ENCODE measurements around the gene XRRA1. TPM values are rescaled to one million over a fixed set of nuclear protein-coding genes. Genes with fewer than 3 reads are reported as not detected.
A peak's percentile ranks its signal among the peaks of the same experiment; 100 is the strongest.
"Not testable (repeated sequence)": the region's sequence is repeated elsewhere in the genome, so short reads cannot be mapped to it uniquely, and the experiment has no call there.

The XRRA1 gene
- 1 to 10 TPM; 6.5 to 8.6 (median 7.1) TPM for total RNA-seq

GRCh38 chr11:74948898-74949752 is at the start of gene XRRA1, which contains the start of gene SPCS2:
TSS of gene XRRA1 (minus strand) at chr11:74949091. CDS start at chr11:74940878, 8,213 bp downstream.
TSS of gene SPCS2 (plus strand) at chr11:74949266. CDS start at chr11:74949286, 20 bp downstream.
- Mint-ChIP-seq H3K4me1 (ENCODE audit: low read depth) (peaks cover 40% of the 10 kb centered on the region), H3K36me3 (ENCODE audit: insufficient read depth) (peaks cover 12% of the 10 kb centered on the region), H3K4me3 (peak within 1 kb of the TSS; percentile 94), H3K9me3 (no peaks in the 10 kb centered on the region), H3K27me3 (ENCODE audit: low read depth) (no peaks in the 10 kb centered on the region)
- ATAC-seq (peak; percentile 98 to 99), DNase-seq (peak; percentile 97)

GRCh38 chr11:74992852-74993251 is 44.0 kb upstream of the XRRA1 start:
- H3K9me3 Mint-ChIP-seq: no peaks in the 10 kb centered on the region
- no peak for ATAC-seq
- H3K27me3 Mint-ChIP-seq (ENCODE audit: low read depth): no peaks in the 10 kb centered on the region
- no peak overlapping the region for H3K4me3 Mint-ChIP-seq
- DNase-seq: no peak
- H3K4me1 Mint-ChIP-seq (ENCODE audit: low read depth): peaks cover 26% of the 10 kb centered on the region
- peaks cover 14% of the 10 kb centered on the region for H3K36me3 Mint-ChIP-seq (ENCODE audit: insufficient read depth)

GRCh38 chr11:74990941-74991340 is 42.0 kb upstream of the XRRA1 start:
- Mint-ChIP-seq H3K4me1 (ENCODE audit: low read depth) (peaks cover 26% of the 10 kb centered on the region), H3K9me3 (no peaks in the 10 kb centered on the region), H3K4me3 (peak overlapping the region; percentile 52), H3K36me3 (ENCODE audit: insufficient read depth) (peaks cover 12% of the 10 kb centered on the region), H3K27me3 (ENCODE audit: low read depth) (no peaks in the 10 kb centered on the region)
- DNase-seq (no peak), ATAC-seq (no peak)

GRCh38 chr11:74990150-74990549 is 41.3 kb upstream of the XRRA1 start:
- DNase-seq, H3K9me3 Mint-ChIP-seq, ATAC-seq: not testable (repeated sequence)

GRCh38 chr11:74989260-74989638 is 40.4 kb upstream of the XRRA1 start:
- peak overlapping the region; percentile 97 for H3K4me3 Mint-ChIP-seq
- H3K9me3 Mint-ChIP-seq: no peaks in the 10 kb centered on the region
- H3K27me3 Mint-ChIP-seq (ENCODE audit: low read depth): no peaks in the 10 kb centered on the region
- ATAC-seq (peak; percentile 1 to 5), DNase-seq (no peak)
- H3K4me1 Mint-ChIP-seq (ENCODE audit: low read depth): peaks cover 26% of the 10 kb centered on the region
- H3K36me3 Mint-ChIP-seq (ENCODE audit: insufficient read depth): peaks cover 5% of the 10 kb centered on the region

More at GRCh38 chr11:74990150-74990549, 41.3 kb upstream of the XRRA1 start:
- not testable (repeated sequence) for H3K27me3 Mint-ChIP-seq (ENCODE audit: low read depth)
- peak overlapping the region; percentile 97 for H3K4me3 Mint-ChIP-seq
- peaks cover 11% of the 10 kb centered on the region for H3K36me3 Mint-ChIP-seq (ENCODE audit: insufficient read depth)
- peaks cover 26% of the 10 kb centered on the region for H3K4me1 Mint-ChIP-seq (ENCODE audit: low read depth)

GRCh38 chr11:74988541-74989259 is 39.8 kb upstream of the XRRA1 start, which contains the start of gene NEU3:
TSS of gene NEU3 (plus strand) at chr11:74988933. CDS start at chr11:74989061, 128 bp downstream.
- DNase-seq: peak; percentile 82
- H3K4me1 Mint-ChIP-seq (ENCODE audit: low read depth): peaks cover 26% of the 10 kb centered on the region
- H3K36me3 Mint-ChIP-seq (ENCODE audit: insufficient read depth): peaks cover under 1% of the 10 kb centered on the region
- peak within 1 kb of the TSS; percentile 97 for H3K4me3 Mint-ChIP-seq
- peak; percentile 98 to 99 for ATAC-seq
- no peaks in the 10 kb centered on the region for H3K27me3 Mint-ChIP-seq (ENCODE audit: low read depth)
- H3K9me3 Mint-ChIP-seq: no peaks in the 10 kb centered on the region

GRCh38 chr11:74984730-74985129 is 35.8 kb upstream of the XRRA1 start:
- Mint-ChIP-seq H3K27me3 (ENCODE audit: low read depth) (no peaks in the 10 kb centered on the region), H3K4me3 (no peak overlapping the region), H3K36me3 (ENCODE audit: insufficient read depth) (peaks cover 6% of the 10 kb centered on the region), H3K4me1 (ENCODE audit: low read depth) (peaks cover 5% of the 10 kb centered on the region), H3K9me3 (no peaks in the 10 kb centered on the region)
- ATAC-seq (no peak), DNase-seq (no peak)

- H3K27me3 Mint-ChIP-seq (ENCODE audit: low read depth): no peaks in the 10 kb centered on the region
- H3K9me3 Mint-ChIP-seq: no peaks in the 10 kb centered on the region
- DNase-seq: no peak
- ATAC-seq: no peak
- H3K36me3 Mint-ChIP-seq (ENCODE audit: insufficient read depth): peaks cover 7% of the 10 kb centered on the region
- H3K4me1 Mint-ChIP-seq (ENCODE audit: low read depth): no peaks in the 10 kb centered on the region
- no peak overlapping the region for H3K4me3 Mint-ChIP-seq
Measured at GRCh38 chr11:74984070-74984469, 35.2 kb upstream of the XRRA1 start.

- H3K9me3 Mint-ChIP-seq: no peaks in the 10 kb centered on the region
- ATAC-seq (no peak), DNase-seq (no peak)
- H3K36me3 Mint-ChIP-seq (ENCODE audit: insufficient read depth): peaks cover 10% of the 10 kb centered on the region
- no peaks in the 10 kb centered on the region for H3K4me1 Mint-ChIP-seq (ENCODE audit: low read depth)
- H3K27me3 Mint-ChIP-seq (ENCODE audit: low read depth): no peaks in the 10 kb centered on the region
- H3K4me3 Mint-ChIP-seq: no peak overlapping the region
Measured at GRCh38 chr11:74981888-74982287, 33.0 kb upstream of the XRRA1 start.

GRCh38 chr11:74980634-74981033 is 31.7 kb upstream of the XRRA1 start:
- Mint-ChIP-seq H3K4me1 (ENCODE audit: low read depth) (no peaks in the 10 kb centered on the region), H3K27me3 (ENCODE audit: low read depth) (no peaks in the 10 kb centered on the region), H3K9me3 (no peaks in the 10 kb centered on the region), H3K36me3 (ENCODE audit: insufficient read depth) (peaks cover 13% of the 10 kb centered on the region), H3K4me3 (no peak overlapping the region)
- ATAC-seq: no peak
- DNase-seq: no peak

- DNase-seq (no peak), ATAC-seq (no peak)
Measured at GRCh38 chr11:74978041-74978440, 29.1 kb upstream of the XRRA1 start.

GRCh38 chr11:74971424-74971823 is 22.5 kb upstream of the XRRA1 start:
- ATAC-seq (no peak), DNase-seq (no peak)
- no peaks in the 10 kb centered on the region for H3K27me3 Mint-ChIP-seq (ENCODE audit: low read depth)
- H3K36me3 Mint-ChIP-seq (ENCODE audit: insufficient read depth): peaks cover 51% of the 10 kb centered on the region
- H3K9me3 Mint-ChIP-seq: no peaks in the 10 kb centered on the region
- H3K4me1 Mint-ChIP-seq (ENCODE audit: low read depth): peaks cover 2% of the 10 kb centered on the region
- H3K4me3 Mint-ChIP-seq: no peak overlapping the region

More at GRCh38 chr11:74978041-74978440, 29.1 kb upstream of the XRRA1 start:
- Mint-ChIP-seq H3K27me3 (ENCODE audit: low read depth) (no peaks in the 10 kb centered on the region), H3K36me3 (ENCODE audit: insufficient read depth) (peaks cover 37% of the 10 kb centered on the region), H3K4me3 (no peak overlapping the region), H3K9me3 (no peaks in the 10 kb centered on the region), H3K4me1 (ENCODE audit: low read depth) (no peaks in the 10 kb centered on the region)

- Mint-ChIP-seq H3K4me1 (ENCODE audit: low read depth) (peaks cover 2% of the 10 kb centered on the region), H3K27me3 (ENCODE audit: low read depth) (no peaks in the 10 kb centered on the region), H3K36me3 (ENCODE audit: insufficient read depth) (peaks cover 48% of the 10 kb centered on the region), H3K4me3 (no peak overlapping the region), H3K9me3 (no peaks in the 10 kb centered on the region)
- ATAC-seq: no peak
- no peak for DNase-seq
Measured at GRCh38 chr11:74970852-74971395, 22.0 kb upstream of the XRRA1 start.

GRCh38 chr11:74966651-74967050 is 17.8 kb upstream of the XRRA1 start:
- ATAC-seq: no peak
- peaks cover 26% of the 10 kb centered on the region for H3K4me1 Mint-ChIP-seq (ENCODE audit: low read depth)
- no peak for DNase-seq
- H3K4me3 Mint-ChIP-seq: no peak overlapping the region
- peaks cover 30% of the 10 kb centered on the region for H3K36me3 Mint-ChIP-seq (ENCODE audit: insufficient read depth)
- H3K27me3 Mint-ChIP-seq (ENCODE audit: low read depth): no peaks in the 10 kb centered on the region
- no peaks in the 10 kb centered on the region for H3K9me3 Mint-ChIP-seq
